CD4-positive, alpha-beta memory T cell (primary cell): Measurements from ENCODE around the gene RGS11. TPM values are rescaled to one million over a fixed set of nuclear protein-coding genes. Genes with fewer than 3 reads are reported as not detected.

Experiments used
- CTCF ChIA-PET: fragments of 350-600 bp; sonication (Branson Sonifier 250); formaldehyde crosslinking; loops from one replicate; lab custom pipeline; 2021; ENCODE audit warnings: inconsistent platforms; ENCODE audit not compliant: partially characterized antibody; lab: Charles Lee
- POLR2A ChIA-PET: fragments of 350-600 bp; sonication (Branson Sonifier 250); formaldehyde crosslinking; loops from one replicate; lab custom pipeline; 2021; ENCODE audit not compliant: partially characterized antibody; lab: Charles Lee
- DNase-seq, 5 donors: peaks; one replicate each; pipeline versions ENCODE4 v3.0.0 to v3.0.0-alpha.2; 2020 to 2022; ENCODE audit warnings: mixed read lengths in 1 of 5
- H3K27ac ChIP-seq: one replicate; pipeline ENCODE4 v1.7.0; 2013; ENCODE audit warnings: low read depth, low read length
- H3K27me3 ChIP-seq: 2 replicates; pipeline ENCODE4 v1.7.0; 2013; ENCODE audit warnings: mild to moderate bottlenecking, low read length, moderate library complexity; ENCODE audit not compliant: insufficient read depth
- H3K36me3 ChIP-seq: 2 replicates; pipeline ENCODE4 v1.7.0; 2013; ENCODE audit warnings: mild to moderate bottlenecking, low read length, moderate library complexity; ENCODE audit not compliant: insufficient read depth
- H3K4me1 ChIP-seq: 2 replicates; pipeline ENCODE4 v1.7.0; 2013; ENCODE audit warnings: mild to moderate bottlenecking, low read length, moderate library complexity; ENCODE audit not compliant: insufficient read depth
- H3K4me3 ChIP-seq, 2 donors: one replicate each; pipeline ENCODE4 v1.7.0; 2013; ENCODE audit warnings: low read length in 2 of 2, mild to moderate bottlenecking in 1 of 2
- H3K9me3 ChIP-seq, 2 donors: one replicate each; pipeline ENCODE4 v1.7.0; 2013; ENCODE audit warnings: low read length in 2 of 2, control low read depth in 1 of 2; ENCODE audit not compliant: control insufficient read depth in 1 of 2
- H3K27ac Mint-ChIP-seq, 7 donors: one replicate each; pipeline ENCODE4 v1.8.0; 2020 to 2021; ENCODE audit warnings: mixed read lengths in 7 of 7, mild to moderate bottlenecking in 6 of 7, inconsistent platforms in 3 of 7, moderate library complexity in 3 of 7
- H3K27me3 Mint-ChIP-seq, 2 donors: one replicate each; pipeline ENCODE4 v1.8.0; 2020 to 2021; ENCODE audit warnings: mixed read lengths in 2 of 2
- H3K36me3 Mint-ChIP-seq, 2 donors: one replicate each; pipeline ENCODE4 v1.8.0; 2020 to 2021; ENCODE audit warnings: mixed read lengths in 2 of 2, inconsistent platforms in 1 of 2, mild to moderate bottlenecking in 1 of 2
- H3K4me1 Mint-ChIP-seq, 4 donors: one replicate each; pipeline ENCODE4 v1.8.0; 2020 to 2021; ENCODE audit warnings: mixed read lengths in 4 of 4, mild to moderate bottlenecking in 1 of 4
- H3K4me3 Mint-ChIP-seq, 8 donors: one replicate each; pipeline ENCODE4 v1.8.0; 2020 to 2021; ENCODE audit warnings: mixed read lengths in 8 of 8, mild to moderate bottlenecking in 7 of 8, moderate library complexity in 6 of 8, inconsistent platforms in 3 of 8
- H3K9me3 Mint-ChIP-seq, 8 donors: one replicate each; pipeline ENCODE4 v1.8.0; 2020 to 2021; ENCODE audit warnings: mixed read lengths in 8 of 8, mild to moderate bottlenecking in 5 of 8, inconsistent platforms in 3 of 8, moderate library complexity in 1 of 8
- intact Hi-C: fragments of 100-400 bp; cut with micrococcal nuclease; formaldehyde crosslinking; loops from one replicate; pipeline ENCODE4 v1.15.1; 2023
- polyA plus RNA-seq, 2 donors: library from polyadenylated mRNA; unstranded; fragments of 300-500 nt; fragmentation: Illumina TruSeq; gene quantifications; one replicate each; pipeline ENCODE4 v1.2.3, GENCODE V29; 2021
- total RNA-seq, 2 experiments: library from RNA; stranded (reverse); gene quantifications; one replicate each; pipeline ENCODE4 v1.2.3, GENCODE V29; 2021

Gene RGS11
- total and polyA plus RNA-seq, 4 experiments from 2014 or later = 0.44 TPM; not detected in 3

GRCh38 chr16:289395-289997 is 13.8 kb upstream of the RGS11 start:
- H3K27me3 Mint-ChIP-seq = no peaks in the 10 kb centered on the region
- no peaks in the 10 kb centered on the region for H3K4me1 Mint-ChIP-seq
- peaks cover 0 to 3% (median 0%) of the 10 kb centered on the region in 8 donors for H3K9me3 Mint-ChIP-seq
- Histone ChIP-seq H3K4me1 (no peaks in the 10 kb centered on the region), H3K4me3 (no peak overlapping the region), H3K36me3 (peaks cover 33% of the 10 kb centered on the region), H3K27ac (no peak overlapping the region), H3K9me3 (no peaks in the 10 kb centered on the region), H3K27me3 (no peaks in the 10 kb centered on the region)
- peaks cover 19 to 37% of the 10 kb centered on the region in 2 donors for H3K36me3 Mint-ChIP-seq
- CTCF ChIA-PET = no interaction called here
- no peak overlapping the region for H3K4me3 Mint-ChIP-seq
- POLR2A ChIA-PET = interaction anchor here (0.6 kb wide), 1 partner anchor 62 kb away, joined by 3 read pairs; no protein-coding TSS in a partner anchor
- no peak overlapping the region for H3K27ac Mint-ChIP-seq
- no peak for DNase-seq
- intact Hi-C loops = no loop called here

- Mint-ChIP-seq H3K4me3 (no peak overlapping the region), H3K4me1 (no peaks in the 10 kb centered on the region), H3K36me3 (peaks cover 19 to 29% of the 10 kb centered on the region in 2 donors), H3K27ac (peak overlapping the region in 1 of 7 donors; percentile 52), H3K9me3 (peaks cover 0 to 3% (median 0%) of the 10 kb centered on the region in 8 donors), H3K27me3 (no peaks in the 10 kb centered on the region)
- Histone ChIP-seq H3K9me3 (no peaks in the 10 kb centered on the region), H3K4me3 (no peak overlapping the region), H3K36me3 (peaks cover 33% of the 10 kb centered on the region), H3K4me1 (no peaks in the 10 kb centered on the region), H3K27me3 (no peaks in the 10 kb centered on the region), H3K27ac (no peak overlapping the region)
- ChIA-PET CTCF (no interaction called here), POLR2A (no interaction called here)
- intact Hi-C loops = no loop called here
- DNase-seq = no peak
These were observed 12.5 kb upstream of the RGS11 start for GRCh38 chr16:287981-288920.

- Mint-ChIP-seq H3K9me3 (peaks cover 0 to 3% (median 0%) of the 10 kb centered on the region in 8 donors), H3K27me3 (no peaks in the 10 kb centered on the region), H3K4me3 (no peak overlapping the region), H3K36me3 (peaks cover 14 to 23% of the 10 kb centered on the region in 2 donors), H3K27ac (peak overlapping the region in 1 of 7 donors; percentile 10), H3K4me1 (no peaks in the 10 kb centered on the region)
- ChIA-PET POLR2A (no interaction called here), CTCF (no interaction called here)
- no peaks in the 10 kb centered on the region for H3K27me3 ChIP-seq
- H3K36me3 ChIP-seq = peaks cover 26% of the 10 kb centered on the region
- H3K9me3 ChIP-seq = no peaks in the 10 kb centered on the region
- no peak for DNase-seq
- intact Hi-C loops = no loop called here
- no peak overlapping the region for H3K4me3 ChIP-seq
- H3K4me1 ChIP-seq = no peaks in the 10 kb centered on the region
- no peak overlapping the region for H3K27ac ChIP-seq
These were observed 11.6 kb upstream of the RGS11 start for GRCh38 chr16:287298-287811.

- Mint-ChIP-seq H3K9me3 (peaks cover 0 to 3% (median 0%) of the 10 kb centered on the region in 8 donors), H3K27ac (no peak overlapping the region), H3K36me3 (peaks cover 14 to 21% of the 10 kb centered on the region in 2 donors), H3K4me3 (no peak overlapping the region), H3K27me3 (no peaks in the 10 kb centered on the region), H3K4me1 (no peaks in the 10 kb centered on the region)
- peaks cover 19% of the 10 kb centered on the region for H3K36me3 ChIP-seq
- ChIA-PET POLR2A (no interaction called here), CTCF (no interaction called here)
- H3K4me1 ChIP-seq = no peaks in the 10 kb centered on the region
- DNase-seq = no peak
- no peak overlapping the region for H3K4me3 ChIP-seq
- intact Hi-C loops = no loop called here
- no peak overlapping the region for H3K27ac ChIP-seq
- H3K27me3 ChIP-seq = no peaks in the 10 kb centered on the region
- no peaks in the 10 kb centered on the region for H3K9me3 ChIP-seq
These were observed 10.9 kb upstream of the RGS11 start for GRCh38 chr16:286491-287297.

- Histone ChIP-seq H3K4me1 (no peaks in the 10 kb centered on the region), H3K36me3 (peaks cover 15% of the 10 kb centered on the region), H3K9me3 (no peaks in the 10 kb centered on the region), H3K4me3 (no peak overlapping the region), H3K27me3 (no peaks in the 10 kb centered on the region), H3K27ac (no peak overlapping the region)
- CTCF ChIA-PET = no interaction called here
- peaks cover 11 to 20% of the 10 kb centered on the region in 2 donors for H3K36me3 Mint-ChIP-seq
- no peak overlapping the region for H3K27ac Mint-ChIP-seq
- intact Hi-C loops = no loop called here
- H3K4me3 Mint-ChIP-seq = no peak overlapping the region
- H3K9me3 Mint-ChIP-seq = peaks cover 0 to 3% (median 0%) of the 10 kb centered on the region in 8 donors
- POLR2A ChIA-PET = no interaction called here
- no peaks in the 10 kb centered on the region for H3K4me1 Mint-ChIP-seq
- no peaks in the 10 kb centered on the region for H3K27me3 Mint-ChIP-seq
- no peak for DNase-seq
These were observed 9.7 kb upstream of the RGS11 start for GRCh38 chr16:285146-286055.

DNA sequence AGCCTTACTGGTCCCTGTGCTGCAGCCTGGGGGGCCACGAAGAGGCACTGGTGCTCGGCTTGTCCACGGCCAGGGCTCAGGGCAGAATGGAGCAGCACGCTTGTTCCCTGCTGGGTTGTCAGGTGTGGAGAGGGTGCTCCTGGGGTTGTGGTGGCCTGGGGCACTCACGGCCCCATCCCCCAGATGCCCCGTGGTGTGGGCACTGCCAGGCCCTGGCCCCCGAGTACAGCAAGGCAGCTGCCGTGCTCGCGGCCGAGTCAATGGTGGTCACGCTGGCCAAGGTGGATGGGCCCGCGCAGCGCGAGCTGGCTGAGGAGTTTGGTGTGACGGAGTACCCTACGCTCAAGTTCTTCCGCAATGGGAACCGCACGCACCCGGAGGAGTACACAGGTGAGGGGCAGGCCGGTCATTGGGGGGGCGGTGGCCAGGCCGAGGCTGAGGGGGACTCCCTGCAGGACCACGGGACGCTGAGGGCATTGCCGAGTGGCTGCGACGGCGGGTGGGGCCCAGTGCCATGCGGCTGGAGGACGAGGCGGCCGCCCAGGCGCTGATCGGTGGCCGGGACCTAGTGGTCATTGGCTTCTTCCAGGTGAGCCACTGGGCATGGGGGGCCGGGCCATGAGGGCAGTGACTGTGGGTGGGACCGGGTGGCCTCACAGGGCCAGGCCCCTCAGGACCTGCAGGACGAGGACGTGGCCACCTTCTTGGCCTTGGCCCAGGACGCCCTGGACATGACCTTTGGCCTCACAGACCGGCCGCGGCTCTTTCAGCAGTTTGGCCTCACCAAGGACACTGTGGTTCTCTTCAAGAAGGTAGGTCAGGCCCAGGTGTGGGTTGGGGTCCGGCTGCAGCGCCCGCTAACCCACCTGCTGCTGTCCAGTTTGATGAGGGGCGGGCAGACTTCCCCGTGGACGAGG is 8.7 kb upstream of the RGS11 start:
- intact Hi-C loops = no loop called here
- CTCF ChIA-PET = no interaction called here
- no peak overlapping the region for H3K27ac ChIP-seq
- peaks cover 1% of the 10 kb centered on the region for H3K4me1 ChIP-seq
- POLR2A ChIA-PET = no interaction called here
- no peak overlapping the region for H3K4me3 ChIP-seq
- no peak overlapping the region for H3K27ac Mint-ChIP-seq
- H3K9me3 Mint-ChIP-seq = peaks cover 0 to 3% (median 0%) of the 10 kb centered on the region in 8 donors
- H3K9me3 ChIP-seq = no peaks in the 10 kb centered on the region
- no peaks in the 10 kb centered on the region for H3K4me1 Mint-ChIP-seq
- H3K36me3 Mint-ChIP-seq = peaks cover 11 to 17% of the 10 kb centered on the region in 2 donors
- H3K36me3 ChIP-seq = peaks cover 15% of the 10 kb centered on the region
- H3K27me3 Mint-ChIP-seq = no peaks in the 10 kb centered on the region
- no peak overlapping the region for H3K4me3 Mint-ChIP-seq
- DNase-seq = no peak
- H3K27me3 ChIP-seq = no peaks in the 10 kb centered on the region
